Motor neuron (in vitro differentiated cells): ENCODE measurements around the gene ACER3. TPM values are rescaled to one million over a fixed set of nuclear protein-coding genes. Genes with fewer than 3 reads are reported as not detected.

ENCODE experiments used
- ATAC-seq, 8 experiments: fragments of 200-7000 bp; cut with Tn5 transposase; replicated peaks in 6 of 8; 2 replicates each; pipeline ENCODE4 v1.8.0; 2021; ENCODE audit warnings: mild to moderate bottlenecking in 8 of 8, moderate library complexity in 8 of 8
- H3K27ac ChIP-seq, 2 donors: fragments of 250-450 bp; sonication (Bioruptor Pico); 2 replicates each; pipeline ENCODE4 v1.9.0; 2021; ENCODE audit warnings: antibody characterized with exemption in 2 of 2, mild to moderate bottlenecking in 2 of 2, moderate library complexity in 1 of 2
- H3K4me1 ChIP-seq, 2 donors: fragments of 250-450 bp; sonication (Bioruptor Pico); replicated peaks in 1 of 2; 2 replicates each; pipeline ENCODE4 v1.6.1; 2021; ENCODE audit warnings: antibody characterized with exemption in 2 of 2, mild to moderate bottlenecking in 2 of 2, moderate library complexity in 1 of 2
- H3K4me3 ChIP-seq, 5 donors: fragments of 250-450 bp; sonication (Bioruptor Pico); 2 replicates each; pipeline ENCODE4 v1.9.0; 2021; ENCODE audit warnings: antibody characterized with exemption in 5 of 5, mild to moderate bottlenecking in 5 of 5, moderate library complexity in 4 of 5
- WGBS, 10 experiments: fragments of 450-650 bp; shearing (Covaris generic); methylation state at CpG; one replicate each; pipeline ENCODE4 v1.0.0; 2022; 5-methylcytosine and 5-hydroxymethylcytosine counted together
- in situ Hi-C, 9 experiments: fragments of 400-800 bp; cut with MboI; loops; one replicate each; pipeline ENCODE4 v1.15.0; 2021; ENCODE audit warnings: low sequenced_read_pairs in 9 of 9, low pct_unique_long_range_greater_than_20kb in 2 of 9; ENCODE audit not compliant: unreplicated experiment in 9 of 9
- total RNA-seq, 8 experiments: library from RNA; unstranded; fragments of 300-600 nt; gene quantifications; 2 replicates each; pipeline versions ENCODE4 v1.2.3 to v1.2.4, GENCODE V29; 2022

ACER3 gene
- total RNA-seq, 8 experiments from 2014 or later = 7.1 to 15.8 (median 9.2) TPM

DNA sequence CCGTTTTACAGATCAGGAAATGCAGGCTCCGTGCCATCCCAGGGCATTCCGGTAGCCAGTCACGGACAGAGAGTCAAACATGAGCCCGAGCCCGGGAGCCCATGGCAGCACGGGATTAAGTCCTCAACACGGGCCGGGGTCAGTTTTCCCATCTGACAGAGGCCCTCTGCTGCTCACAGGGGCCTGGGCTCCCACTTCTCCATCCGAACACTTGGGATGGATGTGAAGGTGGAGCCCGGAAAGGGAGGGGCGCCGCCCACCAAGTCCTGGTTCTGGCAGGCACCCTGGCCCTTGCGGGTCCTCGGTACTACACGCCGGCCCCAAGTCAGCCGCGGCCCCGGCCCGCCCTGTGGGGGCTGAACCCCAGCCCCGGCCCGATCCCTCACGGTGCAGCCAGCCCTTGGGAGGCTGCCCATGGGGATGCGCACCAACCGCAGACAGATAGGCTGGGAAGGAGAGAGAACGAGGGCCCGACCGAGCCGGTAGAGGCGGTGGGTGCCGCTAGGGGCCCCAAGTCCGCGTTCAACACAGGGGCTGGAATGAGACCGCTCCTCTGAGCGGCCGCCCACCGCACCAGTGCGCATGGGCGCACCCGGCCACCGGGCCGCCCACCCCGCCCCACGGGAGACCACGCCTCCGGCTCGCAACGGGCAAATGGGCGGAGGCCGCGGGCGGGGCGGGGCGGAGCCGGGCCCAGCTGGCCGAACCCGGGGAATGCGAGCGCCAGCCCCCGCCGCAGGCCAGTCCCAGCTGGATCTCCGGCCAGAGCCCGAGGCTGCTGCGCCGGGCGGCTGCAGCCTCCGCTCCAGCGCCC lies 205.7 kb downstream of the ACER3 start, which contains the start of gene CAPN5:
TSS of gene CAPN5 (plus strand) at position 743 of the 814 bp plus-strand sequence. CDS start 17,916 bp downstream, outside the sequence.
- WGBS, 10 experiments = 0 to 20% (median 0%) methylated on average over 1 to 3 of the region's 69 CpGs; no CpG with 5 or more reads in 5 of the 10 experiments
- peaks cover 12 to 23% of the 10 kb centered on the region in 2 donors for H3K4me1 ChIP-seq
- in situ Hi-C loops = no loop called here
- peak within 1 kb of the TSS; percentile 43 to 71 (median 61) for H3K4me3 ChIP-seq
- peak within 1 kb of the TSS; percentile 67 to 72 for H3K27ac ChIP-seq
- ATAC-seq = peak; percentile 71 to 92 (median 90)

DNA sequence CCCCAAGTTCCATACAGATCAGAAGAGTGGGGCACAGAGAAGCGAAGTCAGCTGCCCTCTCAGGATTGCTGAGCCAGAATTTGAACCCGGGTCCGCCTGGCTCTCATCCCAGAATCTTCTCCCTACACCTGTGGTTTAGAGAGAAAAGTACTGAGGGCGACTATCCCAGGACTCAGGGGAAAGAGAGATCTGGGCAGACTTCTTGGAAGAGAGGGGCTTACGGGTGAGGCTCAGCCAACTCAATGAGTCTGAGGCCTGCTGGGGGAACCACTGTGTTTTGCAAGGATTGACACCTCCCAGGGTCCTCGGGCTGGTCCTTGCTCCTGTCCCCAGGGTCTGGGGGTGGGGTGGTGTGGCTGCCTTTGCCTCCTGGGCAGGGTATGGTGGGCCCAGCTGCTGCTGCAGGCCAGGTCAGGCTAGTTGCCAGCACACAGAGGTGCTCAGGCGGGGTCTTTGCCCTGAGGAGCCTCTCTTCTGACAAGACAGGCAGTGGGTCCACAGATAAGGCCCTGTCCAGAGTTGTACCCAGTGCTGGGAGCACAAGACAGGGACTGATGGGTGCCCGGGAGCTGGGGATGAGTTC lies 207.2 kb downstream of the ACER3 start:
- 70 to 100% (median 94%) methylated on average over 1 to 5 of the region's 8 CpGs; no CpG with 5 or more reads in 7 of the 10 experiments for WGBS, 10 experiments
- H3K4me1 ChIP-seq = peaks cover 26 to 34% of the 10 kb centered on the region in 2 donors
- H3K4me3 ChIP-seq = peak overlapping the region; percentile 43 to 71 (median 61)
- in situ Hi-C loops = no loop called here
- no peak for ATAC-seq
- peak overlapping the region; percentile 6 to 64 for H3K27ac ChIP-seq

DNA sequence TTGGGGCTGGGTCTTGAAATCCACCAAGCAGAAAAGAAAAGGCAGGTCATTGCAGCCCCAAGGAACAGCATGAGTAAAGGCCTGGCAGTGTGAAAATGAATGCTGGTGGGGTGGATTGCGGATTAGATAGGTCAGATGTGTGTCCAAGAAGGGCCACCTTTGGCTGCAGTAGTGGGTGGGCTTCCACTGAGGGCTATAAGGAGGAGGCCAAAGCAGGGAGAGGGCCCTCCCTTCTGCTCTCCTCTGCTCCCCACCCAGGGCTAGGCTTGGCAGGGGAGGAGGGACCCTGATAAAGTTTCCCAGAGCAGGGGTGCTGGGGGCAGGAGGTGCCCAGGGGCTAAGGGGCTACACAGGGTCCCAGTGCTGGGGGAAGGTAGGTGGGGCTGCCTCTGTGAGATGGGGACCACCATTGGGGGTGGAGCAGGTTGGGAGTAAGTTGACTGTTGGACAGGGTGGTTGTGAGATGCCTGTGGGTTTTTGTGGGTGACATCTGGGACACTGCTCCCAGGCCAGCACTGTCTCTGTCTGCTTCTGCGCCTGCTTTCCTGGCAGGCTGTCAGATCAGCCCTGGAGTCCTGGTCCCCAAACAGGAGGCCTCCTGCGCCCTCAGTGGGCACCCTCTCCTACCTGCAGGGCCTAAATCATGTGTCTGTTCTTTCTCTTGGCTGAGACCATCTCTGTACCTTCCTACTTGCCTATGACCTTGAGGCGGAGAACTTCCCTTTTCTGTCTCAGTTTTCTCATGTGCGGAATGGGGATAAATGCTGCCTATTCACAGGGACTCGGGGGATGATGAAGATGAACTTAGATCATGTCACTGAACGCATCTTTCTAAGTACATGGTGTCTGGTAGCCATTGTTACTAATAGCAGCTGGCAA lies 208.0 kb downstream of the ACER3 start:
- H3K4me3 ChIP-seq = peak overlapping the region in 3 of 5 donors; percentile 43 to 71 (median 55)
- ATAC-seq = no peak
- WGBS, 10 experiments = 55 to 100% (median 74%) methylated on average over 1 to 7 of the region's 7 CpGs; no CpG with 5 or more reads in 2 of the 10 experiments
- peaks cover 33 to 41% of the 10 kb centered on the region in 2 donors for H3K4me1 ChIP-seq
- H3K27ac ChIP-seq = no peak overlapping the region
- in situ Hi-C loops = no loop called here

DNA sequence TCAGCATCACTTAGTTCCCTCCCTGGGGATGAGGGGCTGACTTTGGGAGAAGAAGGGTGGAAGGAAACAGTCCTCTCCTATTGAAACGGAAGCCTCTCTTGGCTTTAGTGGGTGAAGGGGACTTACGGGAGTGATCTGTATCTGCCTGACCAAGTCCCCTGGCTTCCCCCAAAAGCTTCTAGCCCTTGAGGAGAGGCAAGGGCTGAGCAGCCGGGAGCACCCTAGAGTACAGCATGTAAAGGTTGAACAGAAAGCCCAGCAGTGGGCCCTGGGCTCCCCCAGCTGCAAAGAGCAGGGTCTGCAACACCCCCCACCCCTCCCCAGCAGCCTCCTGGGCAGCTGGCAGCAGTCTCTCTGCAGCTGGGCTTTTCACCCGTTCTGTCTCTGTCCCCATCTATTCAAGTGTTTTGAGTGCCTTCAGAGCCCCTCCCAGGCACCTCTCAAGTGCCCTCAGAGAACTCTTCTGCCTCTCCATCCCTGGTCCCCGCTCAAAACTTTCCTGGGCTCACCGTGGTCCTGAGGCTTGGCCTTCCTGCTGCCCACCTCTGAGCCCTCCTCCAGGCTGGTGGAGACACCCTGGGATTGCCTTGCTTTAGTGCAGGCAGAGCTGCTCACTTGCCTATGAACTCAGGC lies 208.7 kb downstream of the ACER3 start:
- no peak overlapping the region for H3K27ac ChIP-seq
- ATAC-seq = no peak
- peaks cover 41 to 48% of the 10 kb centered on the region in 2 donors for H3K4me1 ChIP-seq
- in situ Hi-C loops = no loop called here
- 90 to 100% (median 94%) methylated on average over 1 to 2 of the region's 6 CpGs; no CpG with 5 or more reads in 7 of the 10 experiments for WGBS, 10 experiments
- H3K4me3 ChIP-seq = no peak overlapping the region

DNA sequence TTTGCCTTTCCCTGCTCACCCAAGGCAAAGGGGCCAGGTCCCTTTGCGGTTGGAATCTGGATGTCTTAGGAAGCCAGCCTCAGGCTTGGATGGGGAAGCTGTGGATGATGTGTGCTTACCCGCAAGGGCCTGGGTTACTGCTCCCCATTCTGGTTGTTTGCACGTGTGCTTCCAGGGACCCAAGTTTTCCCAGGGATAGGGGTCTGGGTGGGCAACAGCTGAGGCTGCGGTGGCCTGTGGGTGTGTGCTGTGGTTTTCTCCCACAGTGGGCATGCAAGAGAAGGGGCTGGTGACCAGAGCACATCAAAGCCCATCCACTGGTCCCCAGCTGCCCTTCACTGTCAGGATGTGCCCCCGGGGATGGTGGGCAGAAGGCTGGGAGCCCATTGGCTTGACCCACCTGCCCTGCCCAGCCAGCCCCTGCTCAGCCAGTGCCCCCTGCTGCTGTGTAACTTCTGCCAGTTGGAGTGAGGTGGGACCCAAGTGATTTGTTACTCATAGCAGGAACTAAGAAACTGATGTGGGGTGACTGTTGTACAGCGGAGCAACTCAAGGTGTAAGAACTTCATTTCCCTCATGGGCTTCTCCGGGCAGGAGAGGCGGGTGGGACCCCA lies 209.4 kb downstream of the ACER3 start:
- 83 to 100% (median 93%) methylated on average over 1 to 6 of the region's 8 CpGs; no CpG with 5 or more reads in 5 of the 10 experiments for WGBS, 10 experiments
- ATAC-seq = no peak
- Histone ChIP-seq H3K4me3 (no peak overlapping the region), H3K4me1 (peaks cover 42 to 48% of the 10 kb centered on the region in 2 donors), H3K27ac (no peak overlapping the region)
- in situ Hi-C loops = no loop called here

DNA sequence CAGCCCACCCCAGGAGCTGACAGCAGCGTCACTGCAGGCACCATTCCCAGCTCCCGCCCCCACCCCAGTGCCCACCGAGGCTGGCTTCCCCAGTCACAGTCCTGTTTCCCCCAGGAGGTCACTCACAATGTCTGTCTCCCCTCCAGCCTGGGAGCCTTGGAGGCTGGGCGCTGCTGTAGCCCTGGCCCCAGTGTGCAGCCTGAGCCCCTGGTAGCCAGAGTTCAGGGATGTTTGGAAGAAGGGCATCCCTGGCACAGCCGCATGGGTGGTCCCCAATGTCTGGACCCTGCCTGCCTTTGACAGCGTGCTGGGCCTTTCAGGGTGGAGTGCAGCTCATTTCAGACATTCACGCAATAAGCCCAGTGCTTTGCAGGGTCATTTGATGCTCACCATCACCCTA lies 210.4 kb downstream of the ACER3 start:
- WGBS, 10 experiments = 64 to 100% (median 100%) methylated on average over 1 to 2 of the region's 7 CpGs; no CpG with 5 or more reads in 5 of the 10 experiments
- ATAC-seq = no peak
- Histone ChIP-seq H3K4me1 (peaks cover 40 to 42% of the 10 kb centered on the region in 2 donors), H3K4me3 (no peak overlapping the region), H3K27ac (no peak overlapping the region)
- in situ Hi-C loops = no loop called here

DNA sequence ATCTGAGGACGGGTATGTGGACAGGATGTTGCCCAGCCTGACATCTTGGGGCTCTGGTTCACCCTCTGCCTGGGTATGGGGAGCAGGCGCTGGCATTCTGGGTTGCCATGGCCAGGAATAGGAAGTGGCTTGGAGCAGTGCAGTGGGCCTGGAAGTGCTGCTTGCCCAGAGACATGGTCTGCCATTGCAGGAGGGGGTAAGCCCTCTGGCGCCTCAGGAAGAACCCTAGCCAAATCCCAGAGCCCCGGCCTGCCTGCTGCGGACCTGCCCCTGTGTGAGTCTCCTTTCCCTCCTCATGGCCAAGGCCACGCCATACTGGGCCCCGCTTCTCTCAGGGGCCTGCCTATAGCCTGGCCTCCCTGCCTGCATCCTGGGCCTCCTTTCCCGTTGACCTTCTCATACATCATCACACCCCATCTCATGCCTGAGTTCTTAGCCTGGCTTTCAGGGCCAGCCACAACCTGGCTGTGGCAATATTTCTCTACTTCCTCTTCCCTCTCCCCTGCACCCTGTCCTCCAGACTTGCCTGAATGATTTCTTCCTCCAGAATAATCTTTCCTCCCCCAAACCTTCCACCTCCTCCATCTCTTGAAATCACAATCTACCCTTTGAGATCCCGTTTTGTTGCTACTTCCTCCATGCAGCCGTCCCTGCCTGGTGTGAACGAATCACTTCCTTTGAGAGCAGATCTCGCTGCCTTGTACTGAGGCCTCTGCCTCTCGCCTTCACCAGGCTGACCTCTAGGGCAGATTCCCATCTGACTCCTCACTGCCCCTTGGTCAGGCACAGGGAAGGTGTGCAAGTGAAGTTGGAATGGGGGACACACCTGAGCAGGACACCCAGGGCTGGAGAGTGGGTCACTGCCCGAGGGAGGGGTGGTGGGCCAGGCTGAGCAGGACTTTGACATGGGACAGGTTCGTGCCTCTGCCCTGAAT lies 211.2 kb downstream of the ACER3 start:
- ATAC-seq = no peak
- H3K4me1 ChIP-seq = peaks cover 40 to 42% of the 10 kb centered on the region in 2 donors
- WGBS, 10 experiments = 20 to 88% (median 67%) methylated on average over 1 to 6 of the region's 15 CpGs; no CpG with 5 or more reads in 3 of the 10 experiments

DNA sequence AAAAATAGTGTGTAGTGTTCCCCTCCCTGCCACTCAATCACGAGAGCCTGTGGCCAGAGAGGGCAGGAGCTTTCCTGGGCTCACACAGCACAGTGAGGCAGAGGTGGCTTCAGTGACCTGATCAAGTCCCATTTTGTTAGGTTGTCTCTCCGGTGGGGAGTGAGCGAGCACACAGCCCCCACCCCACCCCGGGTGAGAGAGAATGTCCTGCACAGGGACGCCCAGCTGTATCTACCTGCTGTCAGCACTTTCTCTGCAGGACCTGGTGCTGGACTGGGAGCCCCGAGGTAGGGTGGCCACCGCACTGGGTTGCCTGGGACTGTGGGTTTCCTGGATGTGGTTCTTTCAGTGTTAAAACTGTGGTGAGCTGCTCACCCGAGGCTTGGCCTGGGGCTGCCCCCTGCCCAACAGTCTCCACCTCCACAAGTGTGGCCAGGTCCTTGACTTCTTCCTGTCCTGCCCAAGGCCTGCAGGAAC lies 212.2 kb downstream of the ACER3 start:
- in situ Hi-C loops = no loop called here
- 19 to 100% (median 83%) methylated on average over 1 to 4 of the region's 8 CpGs; no CpG with 5 or more reads in 4 of the 10 experiments for WGBS, 10 experiments
- Histone ChIP-seq H3K4me1 (peaks cover 39 to 41% of the 10 kb centered on the region in 2 donors), H3K27ac (peak overlapping the region; percentile 75 to 88), H3K4me3 (no peak overlapping the region)
- peak in 4 of 8 experiments; percentile 2 to 34 (median 6) for ATAC-seq

More for the DNA sequence above, 211.2 kb downstream of the ACER3 start:
- in situ Hi-C loops = no loop called here
- H3K4me3 ChIP-seq = no peak overlapping the region
- no peak overlapping the region for H3K27ac ChIP-seq

DNA sequence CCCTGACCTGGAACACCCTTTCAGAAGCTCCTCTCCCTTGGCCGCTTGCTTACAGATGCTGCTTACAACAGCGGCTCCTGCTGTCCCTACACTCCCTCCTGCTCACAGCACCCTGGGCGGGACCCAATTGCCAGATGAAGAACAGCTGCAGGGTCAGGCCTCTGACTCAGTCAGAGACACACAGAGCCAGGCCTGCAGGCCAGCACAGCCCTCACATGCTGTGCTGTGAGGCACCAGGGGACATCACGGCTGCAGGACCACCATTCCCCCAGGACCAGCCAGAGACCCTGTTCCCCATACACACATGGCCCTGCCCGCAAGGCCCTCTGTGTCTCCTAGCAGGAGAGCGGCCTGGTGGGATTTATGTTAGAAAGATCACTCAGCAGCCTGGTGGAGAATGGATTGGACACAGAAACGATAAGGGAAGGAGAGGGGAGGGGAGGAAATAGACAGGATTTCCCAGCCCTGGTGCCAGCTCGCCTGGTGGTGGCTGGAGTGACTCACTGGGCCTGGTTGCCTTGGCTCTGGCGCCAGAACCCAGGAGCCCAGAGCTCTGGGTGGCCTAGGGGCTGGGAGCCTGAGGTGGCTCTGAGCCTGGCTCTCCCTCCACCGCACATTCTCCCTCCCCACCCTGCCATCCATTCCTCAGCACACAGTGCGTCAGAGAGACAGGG lies 212.7 kb downstream of the ACER3 start:
- H3K4me3 ChIP-seq = no peak overlapping the region
- WGBS, 10 experiments = 0 to 80% (median 60%) methylated on average over 1 to 6 of the region's 11 CpGs; no CpG with 5 or more reads in 4 of the 10 experiments
- in situ Hi-C loops = no loop called here
- H3K4me1 ChIP-seq = peaks cover 33 to 36% of the 10 kb centered on the region in 2 donors
- ATAC-seq = peak; percentile 85 to 97 (median 94)
- H3K27ac ChIP-seq = peak overlapping the region; percentile 75 to 88

DNA sequence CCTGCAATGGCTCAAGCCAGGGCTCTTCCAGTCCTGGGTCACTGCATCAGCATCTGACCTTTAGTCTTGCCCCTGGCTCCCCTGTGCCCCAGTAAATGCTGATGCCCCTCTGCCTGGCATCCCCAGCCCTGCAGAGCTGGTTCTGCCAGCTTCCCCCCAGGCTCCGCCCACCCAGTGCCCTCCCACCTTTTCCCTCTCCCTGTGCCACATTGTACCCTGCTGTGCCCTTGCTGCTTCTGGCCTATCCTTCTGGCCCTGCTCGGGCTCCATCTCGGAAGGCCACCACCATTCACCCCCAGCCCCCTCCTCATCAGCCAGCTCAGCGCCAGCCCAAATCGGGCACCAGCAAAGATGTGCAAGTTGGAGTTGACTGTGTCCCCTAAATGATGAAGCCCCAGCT lies 213.5 kb downstream of the ACER3 start:
- in situ Hi-C loops = no loop called here
- 100% methylated on average over 1 to 2 of the region's 5 CpGs; no CpG with 5 or more reads in 8 of the 10 experiments for WGBS, 10 experiments
- Histone ChIP-seq H3K27ac (peak overlapping the region; percentile 75 to 88), H3K4me1 (peaks cover 31 to 32% of the 10 kb centered on the region in 2 donors), H3K4me3 (no peak overlapping the region)
- no peak for ATAC-seq
